Sigmoid colon (tissue), 7 donors: ENCODE data around the gene RANBP1. TPM values are rescaled to one million over a fixed set of nuclear protein-coding genes. Genes with fewer than 3 reads are reported as not detected.

ENCODE experiments used
- DNase-seq: peaks from one replicate; pipeline ENCODE4 v3.0.0-alpha.2; 2019
- H3K27ac ChIP-seq, 4 donors: fragments of 200-600 bp; sonication (generic); one replicate each; pipeline ENCODE4 v1.5.1; 2016 to 2019; ENCODE audit warnings: mild to moderate bottlenecking in 1 of 4
- H3K27me3 ChIP-seq, 3 donors: fragments of 200-600 bp; sonication (generic); one replicate each; pipeline ENCODE4 v1.5.1; 2019; ENCODE audit warnings: mild to moderate bottlenecking in 1 of 3
- H3K36me3 ChIP-seq, 4 donors: fragments of 200-600 bp; sonication (generic); one replicate each; pipeline ENCODE4 v1.5.1; 2016 to 2019
- H3K4me1 ChIP-seq, 4 donors: fragments of 200-600 bp; sonication (generic); one replicate each; pipeline ENCODE4 v1.5.1; 2017 to 2019
- H3K4me3 ChIP-seq, 4 donors: fragments of 200-600 bp; sonication (generic); one replicate each; pipeline ENCODE4 v1.5.1; 2017 to 2019; ENCODE audit warnings: mild to moderate bottlenecking in 2 of 4, moderate library complexity in 1 of 4
- H3K9me3 ChIP-seq, 4 donors: fragments of 200-600 bp in 3 of 4; sonication (generic) in 3 of 4; one replicate each; pipeline versions ENCODE4 v1.5.1 to v1.6.1; 2013 to 2019
- CTCF ChIP-seq, 4 experiments: fragments of 450-650 bp in 3 of 4; fragments of 200-600 bp in 1 of 4; IDR thresholded peaks; one replicate each; pipeline ENCODE4 v1.5.1; 2016 to 2019; ENCODE audit warnings: antibody characterized with exemption in 4 of 4, mild to moderate bottlenecking in 3 of 4, moderate library complexity in 2 of 4
- EP300 ChIP-seq, 4 donors: sonication (generic); formaldehyde crosslinking; IDR thresholded peaks; one replicate each; pipeline ENCODE4 v1.6.1; 2017; ENCODE audit warnings: antibody characterized with exemption in 4 of 4
- POLR2A ChIP-seq, 2 donors: fragments of 450-650 bp; IDR thresholded peaks; one replicate each; pipeline ENCODE4 v1.6.1; 2016; ENCODE audit warnings: antibody characterized with exemption in 2 of 2, mild to moderate bottlenecking in 2 of 2, moderate library complexity in 2 of 2
- POLR2AphosphoS5 ChIP-seq, 4 donors: sonication (generic); formaldehyde crosslinking; IDR thresholded peaks; one replicate each; pipeline ENCODE4 v1.6.1; 2017; ENCODE audit warnings: antibody characterized with exemption in 4 of 4
- WGBS, 2 donors: extraction: QIAGEN DNeasy Blood & Tissue Kit; methylation state at CpG; one replicate each; pipeline ENCODE4 v1.1.7; 2013; 5-methylcytosine and 5-hydroxymethylcytosine counted together
- intact Hi-C: fragments of 100-400 bp; cut with DNase I; formaldehyde crosslinking; loops from one replicate; pipeline ENCODE4 v1.15.1; 2023
- polyA plus RNA-seq, 3 donors: library from polyadenylated mRNA; stranded (reverse); fragments of 200-250 nt; gene quantifications; one replicate each; pipeline ENCODE4 v1.2.3, GENCODE V29; 2013
- total RNA-seq, 4 donors: library from RNA; depleted of rRNA; stranded (reverse); fragments of >200 nt; gene quantifications; one replicate each; pipeline ENCODE4 v1.1.0, GENCODE V29; 2016
- donor health status: healthy with polysubstance abuse.
- donor health status: Bipolar disorder and iron deficiency.
- donor health status: healthy.

Gene RANBP1
- total and polyA plus RNA-seq, 7 donors, result 67.9 to 194 (median 154) TPM

GRCh38 chr22:20105456-20106204, 10.3 kb upstream of the RANBP1 start:
- H3K27me3 ChIP-seq, result no peaks in the 10 kb centered on the region
- WGBS, 2 donors, result 96 to 97% methylated on average over 7 of the region's 7 CpGs
- TF ChIP-seq EP300 (IDR thresholded peaks at IDR 0.05) (no peak), CTCF (IDR thresholded peaks at IDR 0.05) (no peak), POLR2AphosphoS5 (IDR thresholded peaks at IDR 0.05) (no peak), POLR2A (IDR thresholded peaks at IDR 0.05) (no peak)
- intact Hi-C loops, result no loop called here
- peaks cover 42 to 90% (median 58%) of the 10 kb centered on the region in 4 donors for H3K36me3 ChIP-seq
- no peaks in the 10 kb centered on the region for H3K9me3 ChIP-seq
- H3K4me3 ChIP-seq, result no peak overlapping the region
- no peak overlapping the region for H3K27ac ChIP-seq
- no peaks in the 10 kb centered on the region for H3K4me1 ChIP-seq
- no peak for DNase-seq

- Histone ChIP-seq H3K27me3 (no peaks in the 10 kb centered on the region), H3K4me1 (no peaks in the 10 kb centered on the region), H3K4me3 (no peak overlapping the region), H3K27ac (no peak overlapping the region), H3K36me3 (peaks cover 42 to 90% (median 54%) of the 10 kb centered on the region in 4 donors), H3K9me3 (no peaks in the 10 kb centered on the region)
- WGBS, 2 donors, result 92 to 93% methylated on average over 20 of the region's 20 CpGs
- intact Hi-C loops, result no loop called here
- no peak for TF ChIP-seq EP300 (IDR thresholded peaks at IDR 0.05)
- no peak for TF ChIP-seq POLR2A (IDR thresholded peaks at IDR 0.05)
- TF ChIP-seq CTCF (IDR thresholded peaks at IDR 0.05), result no peak
- no peak for TF ChIP-seq POLR2AphosphoS5 (IDR thresholded peaks at IDR 0.05)
- no peak for DNase-seq
Observed at GRCh38 chr22:20106205-20106848, 9.6 kb upstream of the RANBP1 start.

- TF ChIP-seq POLR2AphosphoS5 (IDR thresholded peaks at IDR 0.05) (no peak), POLR2A (IDR thresholded peaks at IDR 0.05) (no peak), CTCF (IDR thresholded peaks at IDR 0.05) (no peak), EP300 (IDR thresholded peaks at IDR 0.05) (no peak)
- DNase-seq, result no peak
- intact Hi-C loops, result no loop called here
- WGBS, 2 donors, result 95 to 96% methylated on average over 10 of the region's 10 CpGs
- no peak overlapping the region for H3K4me3 ChIP-seq
- H3K9me3 ChIP-seq, result no peaks in the 10 kb centered on the region
- peaks cover 42 to 90% (median 52%) of the 10 kb centered on the region in 4 donors for H3K36me3 ChIP-seq
- no peak overlapping the region for H3K27ac ChIP-seq
- H3K4me1 ChIP-seq, result no peaks in the 10 kb centered on the region
- no peaks in the 10 kb centered on the region for H3K27me3 ChIP-seq
Observed at GRCh38 chr22:20106849-20107237, 9.1 kb upstream of the RANBP1 start.

- no peak for DNase-seq
- Histone ChIP-seq H3K27me3 (no peaks in the 10 kb centered on the region), H3K27ac (no peak overlapping the region), H3K9me3 (no peaks in the 10 kb centered on the region), H3K4me3 (no peak overlapping the region), H3K4me1 (no peaks in the 10 kb centered on the region), H3K36me3 (peaks cover 42 to 90% (median 50%) of the 10 kb centered on the region in 4 donors)
- WGBS, 2 donors, result 93 to 95% methylated on average over 7 of the region's 7 CpGs
- TF ChIP-seq EP300 (IDR thresholded peaks at IDR 0.05) (no peak), POLR2A (IDR thresholded peaks at IDR 0.05) (no peak), POLR2AphosphoS5 (IDR thresholded peaks at IDR 0.05) (no peak), CTCF (IDR thresholded peaks at IDR 0.05) (no peak)
- intact Hi-C loops, result no loop called here
Observed at GRCh38 chr22:20107471-20107901, 8.4 kb upstream of the RANBP1 start.
